ENCODE measurements around the gene BTRC. TPM values are rescaled to one million over a fixed set of nuclear protein-coding genes. Genes with fewer than 3 reads are reported as not detected.
"Not testable (repeated sequence)": the region's sequence is repeated elsewhere in the genome, so short reads cannot be mapped to it uniquely, and the experiment has no call there.

Gene BTRC
- total RNA-seq, 1 experiment from 2014 or later, result 29.1 TPM

DNA sequence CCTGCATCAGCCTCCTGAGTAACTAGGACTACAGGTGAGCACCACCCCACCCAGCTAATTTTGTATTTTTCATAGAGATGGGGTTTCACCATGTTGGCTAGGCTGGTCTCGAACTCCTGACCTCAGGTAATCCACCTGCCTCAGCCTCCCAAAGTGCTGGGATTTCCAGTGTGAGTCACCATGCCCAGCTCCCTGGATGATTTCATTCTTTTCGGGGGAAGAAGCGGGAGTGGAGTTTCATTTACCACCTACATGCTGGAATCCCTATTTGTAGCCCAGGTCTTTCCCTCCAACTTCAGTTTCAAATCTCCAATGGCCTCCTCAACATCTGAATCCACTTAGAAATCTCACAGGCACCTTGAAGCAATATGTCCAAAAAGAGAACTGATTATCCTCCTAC, 2.9 kb upstream of the BTRC start:
- POLR2A ChIA-PET, result no interaction called here
- CTCF ChIA-PET, result no interaction called here
- intact Hi-C loops (cut with micrococcal nuclease), result no loop called here

GRCh38 chr10:101351477-101351876, 2.5 kb upstream of the BTRC start:
- Histone ChIP-seq H3K9me2 (ENCODE audit: insufficient read depth) (no peaks in the 10 kb centered on the region), H3K4me3 (replicated peaks in 1 of 2; ENCODE audit: low read depth in 1 of 2, low read length in 2 of 2) (no peak overlapping the region), H3K27me3 (ENCODE audit: insufficient read depth, low read length) (0 out of 2 replicates have a peak, but pooled peaks cover 5% of the 10 kb centered on the region), H3K79me2 (ENCODE audit: insufficient read depth, low read length) (peaks cover 22% of the 10 kb centered on the region), H3K9ac (ENCODE audit: low read length) (no peak overlapping the region), H3K4me2 (ENCODE audit: low read length) (no peak overlapping the region), H3K27ac (ENCODE audit: low read depth, low read length) (no peak overlapping the region), H2AFZ (ENCODE audit: low read depth, low read length, poor library complexity, severe bottlenecking) (peak overlapping the region; percentile 46), H3K9me3 (ENCODE audit: control insufficient read depth in 1 of 2, insufficient read depth in 1 of 2, low read depth in 1 of 2, low read length in 2 of 2) (no peaks in the 10 kb centered on the region), H3K36me3 (ENCODE audit: control insufficient read depth in 1 of 2, insufficient read depth in 2 of 2, low read length in 2 of 2) (no peaks in the 10 kb centered on the region), H4K20me1 (ENCODE audit: insufficient read depth) (no peaks in the 10 kb centered on the region), H3K4me1 (ENCODE audit: control insufficient read depth in 1 of 2, insufficient read depth in 2 of 2, low read length in 2 of 2) (peaks cover 10 to 26% of the 10 kb centered on the region in 2 experiments; a peak in 3 of 4 replicates)
- intact Hi-C loops (cut with micrococcal nuclease), result no loop called here
- ChIA-PET RAD21 (ENCODE audit: low non-redundant PET in 1 of 2, low total read pairs in 2 of 2, uncharacterized antibody in 2 of 2, unreplicated experiment in 2 of 2) (no interaction called here), POLR2A (no interaction called here), CTCF (no interaction called here)
- DNase-seq (ENCODE audit: low read depth, low spot score) (no peak), ATAC-seq (no peak)
- no peak for TF ChIP-seq SRF (IDR thresholded peaks at IDR 0.05; ENCODE audit: low read depth)
- no peak for TF ChIP-seq FOSL1 (IDR thresholded peaks at IDR 0.05; ENCODE audit: low read depth)
- no peak for TF ChIP-seq TCF7L2 (IDR thresholded peaks at IDR 0.05; ENCODE audit: borderline replicate concordance, extremely low read depth, insufficient read depth, insufficient read length)
- no peak for TF ChIP-seq ZFX (IDR thresholded peaks at IDR 0.05)
- no peak for TF ChIP-seq POLR2AphosphoS5 (IDR thresholded peaks at IDR 0.05; ENCODE audit: low read depth, low read length)
- TF ChIP-seq ATF3 (IDR thresholded peaks at IDR 0.05), result no peak
- no peak for TF ChIP-seq SP1 (IDR thresholded peaks at IDR 0.05; ENCODE audit: low read depth)
- TF ChIP-seq ELF1 (IDR thresholded peaks at IDR 0.05; ENCODE audit: borderline replicate concordance, low read depth), result no peak
- no TSS peak for BruUV-seq (replicated peaks)

More for the DNA sequence above, 2.9 kb upstream of the BTRC start:
- no peak overlapping the region for H3K9ac ChIP-seq (ENCODE audit: low read length)
- no peak for ATAC-seq
- BruUV-seq (replicated peaks), result no TSS peak
- no peak for DNase-seq (ENCODE audit: low read depth, low spot score)
- H3K27me3 ChIP-seq (ENCODE audit: insufficient read depth, low read length), result 0 out of 2 replicates have a peak, but pooled peaks cover 5% of the 10 kb centered on the region
- H3K9me3 ChIP-seq (ENCODE audit: control insufficient read depth in 1 of 2, insufficient read depth in 1 of 2, low read depth in 1 of 2, low read length in 2 of 2), result no peaks in the 10 kb centered on the region
- no peak overlapping the region for H3K4me3 ChIP-seq (replicated peaks in 1 of 2; ENCODE audit: low read depth in 1 of 2, low read length in 2 of 2)
- no peaks in the 10 kb centered on the region for H3K36me3 ChIP-seq (ENCODE audit: control insufficient read depth in 1 of 2, insufficient read depth in 2 of 2, low read length in 2 of 2)
- RAD21 ChIA-PET (ENCODE audit: low non-redundant PET in 1 of 2, low total read pairs in 2 of 2, uncharacterized antibody in 2 of 2, unreplicated experiment in 2 of 2), result no interaction called here
- no peak for TF ChIP-seq SP1 (IDR thresholded peaks at IDR 0.05; ENCODE audit: low read depth)
- no peak overlapping the region for H3K27ac ChIP-seq (ENCODE audit: low read depth, low read length)
- H3K9me2 ChIP-seq (ENCODE audit: insufficient read depth), result no peaks in the 10 kb centered on the region
- H4K20me1 ChIP-seq (ENCODE audit: insufficient read depth), result no peaks in the 10 kb centered on the region
- H2AFZ ChIP-seq (ENCODE audit: low read depth, low read length, poor library complexity, severe bottlenecking), result peak overlapping the region; percentile 46
- peaks cover 18% of the 10 kb centered on the region for H3K79me2 ChIP-seq (ENCODE audit: insufficient read depth, low read length)
- peaks cover 10 to 26% of the 10 kb centered on the region in 2 experiments; a peak in 3 of 4 replicates for H3K4me1 ChIP-seq (ENCODE audit: control insufficient read depth in 1 of 2, insufficient read depth in 2 of 2, low read length in 2 of 2)
- H3K4me2 ChIP-seq (ENCODE audit: low read length), result 0 out of 2 replicates have a peak overlapping the region, but pooled peaks have one; percentile 9

GRCh38 chr10:101352857-101353256, 1.1 kb upstream of the BTRC start:
- H3K27ac ChIP-seq (ENCODE audit: low read depth, low read length); H3K4me3 ChIP-seq (replicated peaks in 1 of 2; ENCODE audit: low read depth in 1 of 2, low read length in 2 of 2); H3K9ac ChIP-seq (ENCODE audit: low read length); H3K36me3 ChIP-seq (ENCODE audit: control insufficient read depth in 1 of 2, insufficient read depth in 2 of 2, low read length in 2 of 2); H3K9me2 ChIP-seq (ENCODE audit: insufficient read depth); ATAC-seq; intact Hi-C loops (cut with micrococcal nuclease); RAD21 ChIA-PET (ENCODE audit: low non-redundant PET in 1 of 2, low total read pairs in 2 of 2, uncharacterized antibody in 2 of 2, unreplicated experiment in 2 of 2); H4K20me1 ChIP-seq (ENCODE audit: insufficient read depth); DNase-seq (ENCODE audit: low read depth, low spot score); POLR2A ChIA-PET; CTCF ChIA-PET; H3K27me3 ChIP-seq (ENCODE audit: insufficient read depth, low read length); H3K9me3 ChIP-seq (ENCODE audit: control insufficient read depth in 1 of 2, insufficient read depth in 1 of 2, low read depth in 1 of 2, low read length in 2 of 2); BruUV-seq (replicated peaks): not testable (repeated sequence)
- H3K79me2 ChIP-seq (ENCODE audit: insufficient read depth, low read length), result peaks cover 22% of the 10 kb centered on the region
- peak overlapping the region; percentile 89 for H2AFZ ChIP-seq (ENCODE audit: low read depth, low read length, poor library complexity, severe bottlenecking)
- peak overlapping the region; percentile 92 for H3K4me2 ChIP-seq (ENCODE audit: low read length)
- H3K4me1 ChIP-seq (ENCODE audit: control insufficient read depth in 1 of 2, insufficient read depth in 2 of 2, low read length in 2 of 2), result peaks cover 10 to 26% of the 10 kb centered on the region in 2 experiments; a peak in 3 of 4 replicates

Measured in HCT116 (cell line).